ENCODE measurements around the gene SLC25A45.

- TF ChIP-seq, protein P1, sequence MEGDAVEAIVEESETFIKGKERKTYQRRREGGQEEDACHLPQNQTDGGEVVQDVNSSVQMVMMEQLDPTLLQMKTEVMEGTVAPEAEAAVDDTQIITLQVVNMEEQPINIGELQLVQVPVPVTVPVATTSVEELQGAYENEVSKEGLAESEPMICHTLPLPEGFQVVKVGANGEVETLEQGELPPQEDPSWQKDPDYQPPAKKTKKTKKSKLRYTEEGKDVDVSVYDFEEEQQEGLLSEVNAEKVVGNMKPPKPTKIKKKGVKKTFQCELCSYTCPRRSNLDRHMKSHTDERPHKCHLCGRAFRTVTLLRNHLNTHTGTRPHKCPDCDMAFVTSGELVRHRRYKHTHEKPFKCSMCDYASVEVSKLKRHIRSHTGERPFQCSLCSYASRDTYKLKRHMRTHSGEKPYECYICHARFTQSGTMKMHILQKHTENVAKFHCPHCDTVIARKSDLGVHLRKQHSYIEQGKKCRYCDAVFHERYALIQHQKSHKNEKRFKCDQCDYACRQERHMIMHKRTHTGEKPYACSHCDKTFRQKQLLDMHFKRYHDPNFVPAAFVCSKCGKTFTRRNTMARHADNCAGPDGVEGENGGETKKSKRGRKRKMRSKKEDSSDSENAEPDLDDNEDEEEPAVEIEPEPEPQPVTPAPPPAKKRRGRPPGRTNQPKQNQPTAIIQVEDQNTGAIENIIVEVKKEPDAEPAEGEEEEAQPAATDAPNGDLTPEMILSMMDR (IDR thresholded peaks at IDR 0.05): no peak
- TF ChIP-seq POLR2AphosphoS5 (IDR thresholded peaks at IDR 0.05; ENCODE audit: insufficient read depth in 1 of 2, low read depth in 1 of 2) (peak in 1 of 2 donors; percentile 49), POLR2A (IDR thresholded peaks at IDR 0.05) (no peak)
These were observed 49.1 kb upstream of the SLC25A45 start for GRCh38 chr11:65431451-65432099.

Data from vagina (tissue), 2 donors.